DND-41 (cell line): ENCODE measurements around the gene SLC6A17.

Experiments used
- CTCF ChIP-seq: IDR thresholded peaks from 2 replicates; pipeline ENCODE4 v1.5.1; 2012; ENCODE audit warnings: borderline replicate concordance, low read length, moderate library complexity, mild to moderate bottlenecking; ENCODE audit not compliant: poor library complexity, severe bottlenecking; ENCODE audit errors: extremely low read depth
- EZH2 ChIP-seq: IDR thresholded peaks from 3 replicates; pipeline ENCODE4 v1.6.1; 2012; ENCODE audit warnings: borderline replicate concordance, low read depth, mild to moderate bottlenecking, moderate library complexity, low read length, inconsistent platforms; ENCODE audit not compliant: severe bottlenecking

- no peak for TF ChIP-seq CTCF
- TF ChIP-seq EZH2, result no peak
Measured at GRCh38 chr1:110241516-110241915, 91.2 kb downstream of the SLC6A17 start.
